Stimulated activated CD8-positive, alpha-beta memory T cell treated with anti-CD3 and anti-CD28 coated beads, Interleukin-12 subunit alpha, Interleukin-12 subunit beta, amount 100 ng/mL, for 4 hours (primary cell): ENCODE results near the gene IREB2.
A peak's percentile ranks its signal among the peaks of the same experiment; 100 is the strongest.
"Not testable (repeated sequence)": the region's sequence is repeated elsewhere in the genome, so short reads cannot be mapped to it uniquely, and the experiment has no call there.

ENCODE experiments used
- DNase-seq: peaks from one replicate; pipeline ENCODE4 v3.0.0-alpha.2; 2020; ENCODE audit warnings: low read depth

The IREB2 gene

GRCh38 chr15:78437762-78438618 is at the start of gene IREB2:
IREB2 (plus strand) TSS chr15:78438216; CDS start chr15:78438338, 122 bp downstream.
- DNase-seq, result peak; percentile 97

GRCh38 chr15:78388865-78389264 is 49.2 kb upstream of the IREB2 start:
- DNase-seq, result no peak

- no peak for DNase-seq
Observed at GRCh38 chr15:78389322-78389721, 48.7 kb upstream of the IREB2 start.

GRCh38 chr15:78389738-78390137 is 48.3 kb upstream of the IREB2 start:
- DNase-seq, result no peak

GRCh38 chr15:78390242-78390641 is 47.8 kb upstream of the IREB2 start:
- no peak for DNase-seq

GRCh38 chr15:78390826-78391225 is 47.2 kb upstream of the IREB2 start:
- no peak for DNase-seq

- DNase-seq, result no peak
Observed at GRCh38 chr15:78391781-78392180, 46.2 kb upstream of the IREB2 start.

- DNase-seq, result no peak
Observed at GRCh38 chr15:78392430-78392829, 45.6 kb upstream of the IREB2 start.

GRCh38 chr15:78393137-78393536 is 44.9 kb upstream of the IREB2 start:
- DNase-seq, result no peak

- DNase-seq, result no peak
Observed at GRCh38 chr15:78394026-78394425, 44.0 kb upstream of the IREB2 start.

GRCh38 chr15:78394981-78395616 is 42.9 kb upstream of the IREB2 start:
- no peak for DNase-seq

GRCh38 chr15:78396186-78396814 is 41.7 kb upstream of the IREB2 start:
- DNase-seq, result no peak

GRCh38 chr15:78396976-78397375 is 41.0 kb upstream of the IREB2 start:
- DNase-seq, result no peak

- no peak for DNase-seq
Observed at GRCh38 chr15:78397382-78397781, 40.6 kb upstream of the IREB2 start.

- no peak for DNase-seq
Observed at GRCh38 chr15:78398076-78398825, 39.8 kb upstream of the IREB2 start.

- DNase-seq, result no peak
Observed at GRCh38 chr15:78399091-78399490, 38.9 kb upstream of the IREB2 start.

- DNase-seq, result no peak
Observed at GRCh38 chr15:78402061-78402610, 35.9 kb upstream of the IREB2 start.

GRCh38 chr15:78404125-78404524 is 33.9 kb upstream of the IREB2 start:
- DNase-seq, result no peak

- not testable (repeated sequence) for DNase-seq
Observed at GRCh38 chr15:78404796-78405195, 33.2 kb upstream of the IREB2 start.

- DNase-seq, result no peak
Observed at GRCh38 chr15:78405336-78405924, 32.6 kb upstream of the IREB2 start.

- no peak for DNase-seq
Observed at GRCh38 chr15:78406016-78406585, 31.9 kb upstream of the IREB2 start.
